HG02981 (cell line): ENCODE measurements around the gene DPH5.
"Not testable (repeated sequence)": the region's sequence is repeated elsewhere in the genome, so short reads cannot be mapped to it uniquely, and the experiment has no call there.

Experiments used
- ATAC-seq: cut with Tn5 transposase; IDR thresholded peaks from one replicate; pipeline ENCODE4 v1.9.1; 2021; ENCODE audit warnings: mild to moderate bottlenecking, moderate library complexity; ENCODE audit not compliant: unreplicated experiment

Gene DPH5

DNA sequence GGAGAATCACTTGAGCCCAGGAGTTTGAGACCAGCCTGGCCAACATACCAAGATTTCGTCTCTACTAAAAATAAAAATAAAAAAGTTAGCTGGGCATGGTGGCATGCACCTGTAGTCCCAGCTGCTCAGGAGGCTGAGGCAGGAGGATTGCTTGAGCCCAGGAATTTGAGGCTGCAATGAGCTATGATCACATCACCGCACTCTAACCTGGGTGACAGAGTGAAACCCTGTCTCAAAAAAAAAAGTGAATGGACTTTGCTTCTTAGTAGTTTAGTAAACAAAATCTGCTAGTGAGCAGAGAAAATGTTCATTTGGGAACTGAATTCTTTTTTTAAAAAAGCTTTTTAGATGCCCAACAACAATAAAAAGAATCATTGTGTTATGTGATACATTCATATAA lies 6.5 kb upstream of the DPH5 start:
- ATAC-seq = not testable (repeated sequence)

- ATAC-seq = no peak
Observed at GRCh38 chr1:101030881-101031280, 5.3 kb upstream of the DPH5 start.

DNA sequence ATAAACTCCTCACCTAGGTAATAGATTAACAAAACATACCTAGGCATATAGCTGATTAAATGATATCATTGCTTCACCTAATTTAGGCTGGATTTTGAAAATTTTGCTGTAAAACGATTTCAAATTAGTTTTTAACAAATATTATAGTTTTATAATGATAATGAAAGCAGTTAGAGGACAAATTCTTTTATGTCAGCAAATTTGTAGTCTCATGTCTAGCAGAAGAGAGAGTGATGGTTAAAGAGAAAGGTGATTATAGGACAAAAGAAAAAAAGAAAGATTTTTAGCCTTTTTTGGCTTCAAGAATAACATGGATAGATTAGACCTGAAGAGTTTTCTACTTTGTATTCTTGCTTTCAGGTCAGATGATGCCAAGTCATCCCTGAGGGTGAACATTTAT lies 3.6 kb upstream of the DPH5 start:
- ATAC-seq = no peak

DNA sequence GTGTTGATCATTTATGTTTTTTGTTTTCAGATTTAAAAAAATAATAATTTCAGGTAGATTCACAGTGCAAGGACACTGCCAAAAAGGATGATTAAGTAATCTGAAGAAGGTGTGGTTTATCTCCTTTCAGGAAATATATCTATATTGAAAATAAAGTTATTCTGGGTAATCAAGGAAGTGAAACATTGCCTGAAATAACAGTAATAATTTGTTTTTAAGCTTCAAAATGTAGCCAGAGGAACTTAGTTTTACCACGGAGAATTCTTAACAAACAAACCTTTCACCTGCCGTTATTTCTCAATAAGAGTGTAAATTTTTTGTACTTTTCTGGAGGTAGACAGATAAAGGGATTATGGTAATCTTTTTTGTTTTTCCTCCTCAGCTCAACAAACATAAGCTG lies 2.9 kb upstream of the DPH5 start:
- ATAC-seq = no peak

- ATAC-seq = no peak
Observed at GRCh38 chr1:101027194-101027772, 1.7 kb upstream of the DPH5 start.

DNA sequence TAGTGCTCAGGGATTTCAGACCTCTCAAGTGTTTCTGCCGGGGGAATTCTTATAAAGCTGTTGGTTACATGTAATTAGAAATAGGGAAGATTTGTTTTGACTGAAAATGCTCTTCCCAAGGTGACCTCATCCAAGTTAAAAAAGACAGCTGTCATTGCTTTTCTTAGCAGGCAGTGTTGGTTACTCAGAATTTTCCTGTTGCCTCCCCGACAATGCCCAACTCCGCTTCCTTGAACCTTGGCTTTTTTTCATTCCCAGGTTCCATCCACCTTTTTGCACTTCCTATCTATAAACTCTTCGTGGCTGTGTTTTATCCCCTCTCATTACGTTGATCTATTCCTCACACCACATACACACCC lies 825 bp upstream of the DPH5 start:
- no peak for ATAC-seq

DNA sequence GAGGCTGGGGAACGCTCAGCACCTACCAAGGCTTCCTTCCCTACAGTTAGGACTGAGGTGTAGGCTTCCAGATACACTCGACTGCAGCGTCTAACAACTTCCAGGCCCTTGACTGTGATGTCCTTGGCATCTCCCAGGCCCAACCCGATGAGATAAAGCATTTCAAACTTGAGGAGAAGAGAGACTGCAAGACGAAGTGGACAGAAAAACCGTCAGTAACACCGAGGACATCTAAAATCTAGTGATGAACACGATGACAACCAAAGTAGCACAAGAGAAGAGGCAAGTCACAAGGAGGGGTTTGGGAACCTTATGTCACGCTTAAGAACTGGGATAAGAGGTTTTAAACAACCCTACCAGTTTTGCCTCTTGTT lies 314 bp downstream of the DPH5 start:
- peak; percentile 19 for ATAC-seq

DNA sequence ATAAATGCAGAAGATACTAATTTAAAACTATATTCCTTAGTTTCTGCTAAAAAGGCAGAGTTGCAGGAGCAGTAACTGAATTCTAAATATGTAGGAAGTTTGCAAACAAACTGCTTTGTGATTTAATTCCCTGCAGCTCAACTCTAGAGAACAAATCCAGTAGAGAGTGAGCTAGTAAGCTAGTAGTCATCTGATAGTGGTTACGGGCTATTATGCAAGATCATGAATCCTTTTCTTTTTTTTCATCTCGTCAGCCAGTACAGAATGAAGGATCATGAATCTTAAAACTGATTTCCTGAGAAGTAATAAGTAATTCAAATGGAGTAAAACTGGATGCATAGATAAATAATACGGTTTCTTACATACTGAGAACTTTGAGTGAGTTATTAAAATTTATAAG lies 3.3 kb downstream of the DPH5 start:
- no peak for ATAC-seq

- ATAC-seq = no peak
Observed at GRCh38 chr1:101017448-101017847, 8.1 kb downstream of the DPH5 start.

DNA sequence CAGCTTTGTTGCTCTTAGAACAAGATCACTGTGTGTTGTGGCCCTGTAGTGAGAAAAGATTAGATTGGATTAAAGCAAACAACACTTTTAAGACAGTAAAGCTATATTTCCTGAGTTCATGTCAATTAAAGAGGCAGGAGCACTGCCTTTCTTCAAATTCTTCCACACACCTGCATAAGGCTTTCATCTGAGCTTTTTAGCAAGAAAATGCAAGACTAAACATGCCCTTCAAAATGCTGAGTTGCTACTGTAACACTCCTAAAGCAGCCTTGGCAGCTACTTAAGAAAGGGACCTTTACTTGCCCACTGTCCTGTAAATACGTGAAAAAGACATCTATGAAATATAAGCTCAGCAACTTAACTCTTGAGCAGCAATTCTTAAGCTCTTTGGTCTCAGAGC lies 11.8 kb downstream of the DPH5 start:
- no peak for ATAC-seq

DNA sequence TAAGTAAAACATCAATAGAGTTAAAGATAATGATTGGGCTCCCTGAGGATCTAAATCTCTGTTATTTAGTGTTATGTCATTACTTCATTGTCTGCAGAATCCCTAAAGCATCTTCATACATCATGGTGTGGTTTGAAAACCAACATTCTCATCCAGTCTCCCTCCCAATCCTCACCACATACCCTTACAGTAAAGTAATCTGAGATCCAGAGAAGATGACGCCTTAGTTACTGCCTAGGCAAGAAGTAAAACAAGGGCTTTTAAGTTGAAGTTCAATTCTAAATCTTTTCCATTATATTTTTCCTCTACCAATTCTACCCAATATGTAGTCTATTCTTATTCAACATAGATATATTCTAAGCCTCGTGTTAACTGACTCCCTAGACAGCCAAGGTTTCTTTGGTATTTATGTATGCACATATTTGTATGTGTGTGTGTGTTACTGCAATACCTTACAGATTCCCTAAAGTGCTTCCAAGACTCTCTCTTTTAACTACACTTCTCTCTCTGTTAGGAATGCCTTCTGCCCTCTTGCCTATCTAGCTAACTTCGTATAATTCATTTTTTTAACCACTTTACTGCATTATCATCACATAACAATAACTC lies 17.3 kb downstream of the DPH5 start:
- no peak for ATAC-seq

GRCh38 chr1:101006553-101006952 lies 19.0 kb downstream of the DPH5 start:
- no peak for ATAC-seq

- ATAC-seq = no peak
Observed at GRCh38 chr1:101005871-101006270, 19.7 kb downstream of the DPH5 start.

DNA sequence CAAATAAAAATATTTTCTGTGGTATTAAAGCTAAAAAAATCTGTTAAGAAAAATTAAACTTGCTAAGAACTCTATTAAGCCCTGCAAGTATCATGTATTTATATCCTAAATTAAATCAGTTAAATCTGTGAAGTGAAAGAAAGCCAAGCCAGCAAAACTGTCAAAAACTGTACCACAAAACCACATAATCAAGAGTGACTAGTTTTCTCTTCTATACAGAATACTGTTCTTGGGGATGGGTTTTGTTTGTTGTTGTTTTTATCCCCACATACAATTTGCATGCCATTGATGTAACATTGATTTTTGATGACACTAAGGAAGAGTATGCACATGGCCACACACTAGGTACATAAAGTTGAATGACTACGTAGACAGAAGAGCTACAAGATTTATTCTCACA lies 20.4 kb downstream of the DPH5 start:
- no peak for ATAC-seq

DNA sequence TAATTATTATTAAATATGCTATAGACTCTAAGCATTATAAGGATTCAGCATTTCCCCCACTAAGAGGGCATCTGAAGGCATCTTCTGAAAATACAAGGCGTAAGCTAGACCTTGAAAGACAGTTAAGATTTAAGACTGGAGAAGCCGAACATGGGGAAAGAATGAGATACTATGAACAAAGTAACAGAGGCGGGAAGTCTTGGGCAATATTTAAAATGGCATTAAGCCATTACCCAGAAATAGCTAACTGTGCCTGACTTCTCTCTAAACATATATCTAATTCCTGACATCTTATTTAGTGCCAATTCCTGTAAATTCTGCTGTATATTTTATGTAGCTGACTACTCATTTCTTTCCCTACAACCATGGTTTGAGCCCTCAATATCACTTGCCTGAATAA lies 20.9 kb downstream of the DPH5 start:
- ATAC-seq = no peak

- ATAC-seq = no peak
Observed at GRCh38 chr1:101004061-101004460, 21.5 kb downstream of the DPH5 start.

GRCh38 chr1:101003012-101003650 lies 22.5 kb downstream of the DPH5 start:
- ATAC-seq = no peak

GRCh38 chr1:101002551-101002950 lies 23.0 kb downstream of the DPH5 start:
- no peak for ATAC-seq

DNA sequence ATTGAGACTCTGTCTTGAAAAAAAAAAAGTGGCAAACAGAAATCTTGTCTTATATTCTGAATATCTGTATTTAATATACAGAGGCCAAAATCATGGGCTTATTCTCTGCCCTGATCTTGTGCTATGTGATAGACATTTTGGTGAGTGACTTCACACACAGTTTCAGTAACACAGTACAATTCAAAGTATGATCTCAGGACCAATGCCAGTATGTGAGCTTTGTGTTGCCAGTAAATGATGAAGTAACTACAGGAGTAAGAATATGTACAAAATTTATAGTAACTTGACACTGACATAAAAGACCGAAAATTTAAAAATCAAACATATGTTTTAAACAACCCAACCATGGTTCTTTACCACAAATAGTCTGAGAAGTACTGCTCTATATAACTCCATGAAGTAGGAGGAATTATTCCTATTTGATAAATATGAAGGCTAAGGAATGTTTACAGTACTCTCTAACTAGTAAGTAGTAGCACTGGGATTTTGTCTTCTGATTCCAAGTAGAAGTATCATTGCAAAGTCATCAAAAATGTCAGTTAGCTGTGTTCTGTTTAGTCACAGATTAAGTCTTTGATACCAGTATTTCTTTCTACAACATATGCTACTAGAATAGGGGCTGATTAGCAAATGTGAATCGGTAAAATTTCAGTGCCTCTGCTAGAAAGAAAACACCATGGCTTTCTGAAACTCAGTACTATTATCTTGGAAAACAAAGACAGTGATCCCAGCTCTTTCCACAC lies 25.3 kb downstream of the DPH5 start:
- no peak for ATAC-seq

- ATAC-seq = no peak
Observed at GRCh38 chr1:100998426-100998825, 27.2 kb downstream of the DPH5 start.

- ATAC-seq = no peak
Observed at GRCh38 chr1:100995198-100995988, 30.2 kb downstream of the DPH5 start.
